Thoracic aorta endothelial cell (primary cell): Measurements from ENCODE around the gene CYB561A3. TPM values are rescaled to one million over a fixed set of nuclear protein-coding genes. Genes with fewer than 3 reads are reported as not detected.

Experiments
- total RNA-seq: library from RNA; depleted of rRNA; stranded (reverse); fragments of >200 nt; gene quantifications from 2 replicates; pipeline ENCODE4 v1.2.3, GENCODE V29; 2012

Gene CYB561A3
- 31.1 and 37.2 TPM in 2 replicates for total RNA-seq

GRCh38 chr11:61361741-61362541, at the start of gene CYB561A3, which contains the start of gene TMEM138:
Gene CYB561A3, minus strand, starts transcription at chr11:61361882. Its CDS starts 5,169 bp downstream, at chr11:61356713.
Gene TMEM138, plus strand, starts transcription at chr11:61362374. Its CDS starts 2,017 bp downstream, at chr11:61364391.

GRCh38 chr11:61332797-61333549, 28.7 kb downstream of the CYB561A3 start, which contains the start of the genes DDB1 and TKFC:
Gene DDB1, minus strand, starts transcription at chr11:61333105. Its CDS starts 137 bp downstream, at chr11:61332968.
Gene TKFC, plus strand, starts transcription at chr11:61333228. Its CDS starts 1,501 bp downstream, at chr11:61334729.

Other genes with a start within 250 kb of the CYB561A3 start
- 15.3 and 19.2 TPM in 2 replicates for gene VPS37C, start 200.5 kb downstream of the CYB561A3 start, total RNA-seq
- gene PGA3, start 158.4 kb downstream of the CYB561A3 start, total RNA-seq = not detected in 2 replicates
- gene PGA4, start 139.5 kb downstream of the CYB561A3 start, total RNA-seq = not detected in 2 replicates
- gene PGA5, start 120.7 kb downstream of the CYB561A3 start, total RNA-seq = not detected in 2 replicates
- gene VWCE, start 66.6 kb downstream of the CYB561A3 start, total RNA-seq = 3.8 and 6.4 TPM in 2 replicates
- gene DDB1, start 28.8 kb downstream of the CYB561A3 start, total RNA-seq = 233 and 251 TPM in 2 replicates
- gene TKFC, start 28.7 kb downstream of the CYB561A3 start, total RNA-seq = 14.9 and 23.0 TPM in 2 replicates
- gene TMEM138, start 492 bp upstream of the CYB561A3 start, total RNA-seq = 21.4 and 22.5 TPM in 2 replicates
- gene TMEM216, start 30.7 kb upstream of the CYB561A3 start, total RNA-seq = 10.3 and 11.3 TPM in 2 replicates
- 33.4 and 39.3 TPM in 2 replicates for gene CPSF7, start 68.1 kb upstream of the CYB561A3 start, total RNA-seq
- 51.5 and 60.1 TPM in 2 replicates for gene SDHAF2, start 68.2 kb upstream of the CYB561A3 start, total RNA-seq
- not detected in 2 replicates for gene LRRC10B, start 146.9 kb upstream of the CYB561A3 start, total RNA-seq
- gene SYT7, start 219.2 kb upstream of the CYB561A3 start, total RNA-seq = 0.13 and 0.36 TPM in 2 replicates